K562 (cell line): ENCODE results near the gene FKBP3. TPM values are rescaled to one million over a fixed set of nuclear protein-coding genes. Genes with fewer than 3 reads are reported as not detected.

Source experiments
- ATAC-seq: fragments of 200-7000 bp; cut with Tn5 transposase; 3 replicates; pipeline ENCODE4 v1.9.1; 2020; ENCODE audit warnings: moderate library complexity
- BruUV-seq: library from RNA; stranded (reverse); fragments of 400-500 nt; replicated peaks from 2 replicates; lab custom pipeline; 2021; lab: Mats Ljungman, UMichigan
- CTCF ChIA-PET: fragments of 300-600 bp; formaldehyde crosslinking; extraction: SDS; loops from one replicate; lab custom pipeline; 2021; ENCODE audit warnings: low intra/inter-chr PET ratio; lab: Yijun Ruan, JAX
- POLR2A ChIA-PET: fragments of 300-600, 350-650 bp; sonication (Branson Sonifier 250); formaldehyde crosslinking; extraction: SDS; loops from one replicate; lab custom pipeline; 2021; ENCODE audit warnings: antibody characterized with exemption, inconsistent platforms; lab: Yijun Ruan, JAX
- DNase-seq, 4 experiments: peaks; one replicate each; pipeline versions ENCODE4 v3.0.0 to v3.0.0-alpha.2; 2011 to 2018; ENCODE audit warnings: low spot score in 3 of 4, mixed read lengths in 3 of 4; ENCODE audit errors: extremely low read depth in 1 of 4
- FAIRE-seq: peaks from 2 replicates; lab custom pipeline; 2011; peaks lifted over from hg19 to GRCh38; lab: Jason Lieb, UNC
- H2AFZ ChIP-seq: 2 replicates; pipeline ENCODE4 v1.6.0; 2011; ENCODE audit warnings: low read depth, low read length, control low read depth, inconsistent platforms
- H3K27ac ChIP-seq: fragments of 200-600 bp; 3 replicates; pipeline ENCODE4 v1.8.0; 2011; ENCODE audit warnings: low read depth, mild to moderate bottlenecking, control low read depth, inconsistent platforms, low read length, moderate library complexity, mixed read lengths; ENCODE audit errors: extremely low read depth
- H3K27me3 ChIP-seq, 2 experiments: fragments of 300-600 bp in 1 of 2; 2 replicates in 1 of 2; 3 replicates in 1 of 2; pipeline versions ENCODE4 v1.6.0 to v1.8.0; 2011; ENCODE audit warnings: inconsistent platforms in 2 of 2, low read length in 2 of 2, mild to moderate bottlenecking in 1 of 2, mixed read lengths in 1 of 2, moderate library complexity in 1 of 2; ENCODE audit not compliant: control insufficient read depth in 2 of 2, insufficient read depth in 2 of 2
- H3K36me3 ChIP-seq: fragments of 300-600 bp; 3 replicates; pipeline ENCODE4 v1.8.0; 2011; ENCODE audit warnings: mild to moderate bottlenecking, low read length, inconsistent platforms; ENCODE audit not compliant: control insufficient read depth, insufficient read depth
- H3K4me1 ChIP-seq, 2 experiments: fragments of 200-600 bp in 1 of 2; replicated peaks in 1 of 2; 2 replicates in 1 of 2; 3 replicates in 1 of 2; pipeline versions ENCODE4 v1.5.1 to v1.8.0; 2011; ENCODE audit warnings: inconsistent platforms in 2 of 2, low read length in 2 of 2, mild to moderate bottlenecking in 1 of 2, mixed read lengths in 1 of 2, moderate library complexity in 1 of 2; ENCODE audit not compliant: control insufficient read depth in 2 of 2, insufficient read depth in 2 of 2
- H3K4me2 ChIP-seq: 2 replicates; pipeline ENCODE4 v1.6.1; 2011; ENCODE audit warnings: low read length, control low read depth, inconsistent platforms, mixed read lengths; ENCODE audit not compliant: insufficient read depth
- H3K4me3 ChIP-seq: fragments of 200-600 bp; sonication (generic), shearing (Covaris generic); 2 replicates; pipeline ENCODE4 v1.5.1; 2016; ENCODE audit warnings: control low read depth, inconsistent platforms
- H3K79me2 ChIP-seq: fragments of 200-600 bp; 3 replicates; pipeline ENCODE4 v1.8.0; 2011; ENCODE audit warnings: low read length, inconsistent platforms; ENCODE audit not compliant: control insufficient read depth, insufficient read depth
- H3K9ac ChIP-seq, 2 experiments: 2 replicates each; pipeline versions ENCODE4 v1.6.0 to v1.6.1; 2011; ENCODE audit warnings: low read depth in 2 of 2, low read length in 2 of 2, control low read depth in 1 of 2, inconsistent platforms in 1 of 2, mild to moderate bottlenecking in 1 of 2, mixed read lengths in 1 of 2; ENCODE audit not compliant: insufficient read depth in 1 of 2
- H3K9me1 ChIP-seq: one replicate; pipeline ENCODE4 v1.6.0; 2011; ENCODE audit warnings: inconsistent platforms, mild to moderate bottlenecking, low read length, moderate library complexity; ENCODE audit not compliant: control insufficient read depth, insufficient read depth
- H3K9me3 ChIP-seq: replicated peaks from 2 replicates; pipeline ENCODE4 v1.5.1; 2011; ENCODE audit warnings: low read depth, low read length, inconsistent platforms; ENCODE audit not compliant: control insufficient read depth, insufficient read depth
- H4K20me1 ChIP-seq: replicated peaks from 2 replicates; pipeline ENCODE4 v1.6.1; 2011; ENCODE audit warnings: low read length, inconsistent platforms, mixed read lengths; ENCODE audit not compliant: control insufficient read depth, insufficient read depth
- HEY1 ChIP-seq: fragments of 250-450 bp; sonication (Bioruptor Pico); IDR thresholded peaks from 2 replicates; pipeline ENCODE4 v1.5.0; 2020; ENCODE audit warnings: mild to moderate bottlenecking, moderate library complexity, borderline replicate concordance
- RFX5 ChIP-seq: IDR thresholded peaks from 2 replicates; pipeline ENCODE4 v1.6.1; 2011; ENCODE audit warnings: low read depth, mild to moderate bottlenecking, improper control_type of control experiment, low read length
- WGBS: fragments of 100-300 bp; shearing (Covaris generic); methylation state at CpG from one replicate; pipeline ENCODE4 v1.1.6; 2016; ENCODE audit warnings: low coverage, mixed read lengths; ENCODE audit not compliant: insufficient coverage; ENCODE audit errors: missing lambda C conversion rate; 5-methylcytosine and 5-hydroxymethylcytosine counted together
- in situ Hi-C: fragments of 300-500 bp; cut with MboI; formaldehyde crosslinking; loops from 4 replicates; pipeline ENCODE4 v1.15.0; 2018; ENCODE audit warnings: inconsistent platforms, mixed read lengths
- intact Hi-C: fragments of 100-400 bp; cut with micrococcal nuclease; formaldehyde crosslinking; loops from 2 replicates; pipeline ENCODE4 v1.14.2; 2022
- polyA plus RNA-seq, 8 experiments: library from polyadenylated mRNA; depleted of rRNA in 4 of 8; stranded (reverse) in 5 of 8; unstranded in 3 of 8; fragments of >200 nt; fragmentation: Nextera tagmentation in 2 of 8; fragmentation: Illumina TruSeq in 1 of 8; extraction: Ambion mirVana in 2 of 8; extraction: Trizol in 1 of 8; gene quantifications; 2 replicates each; pipeline versions ENCODE4 v1.2.1 to v1.2.3, GENCODE V29; 2011 to 2014; ENCODE audit warnings: inconsistent platforms in 1 of 8, missing spikeins in 1 of 8
- total RNA-seq, 7 experiments: library from RNA; depleted of rRNA in 6 of 7; stranded (reverse); fragments of >200 nt in 6 of 7; fragmentation: Illumina TruSeq in 2 of 7; extraction: Trizol in 2 of 7; gene quantifications; 2 replicates each; pipeline versions ENCODE4 v1.2.1 to v1.2.3, GENCODE V29; 2011 to 2021; ENCODE audit warnings: low replicate concordance in 1 of 7

FKBP3 gene
- total and polyA plus RNA-seq, 9 of the 15 experiments (the other 6 are each of a cell fraction or from before 2014, with no cell fraction given) = 43.6 to 107 (median 65.2) TPM

DNA sequence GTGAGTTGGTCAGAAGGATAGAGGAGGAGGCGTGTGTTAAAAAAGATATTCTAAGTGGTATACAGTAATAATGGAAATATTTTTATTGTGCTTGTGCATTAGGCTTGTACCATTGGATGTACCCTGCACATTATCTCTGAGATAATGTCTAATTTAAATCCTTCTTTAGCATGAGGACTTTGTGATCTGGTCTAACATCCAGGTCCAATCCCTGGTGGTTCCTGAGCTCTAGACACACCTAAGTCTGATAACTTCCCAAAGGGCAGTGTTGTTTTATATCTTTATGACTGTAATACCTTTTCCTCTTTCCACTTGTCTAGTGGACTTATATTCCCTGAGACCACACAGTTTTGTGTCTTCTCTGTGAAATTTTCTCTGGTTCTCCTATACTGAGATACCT, 29.7 kb downstream of the FKBP3 start:
- ChIA-PET POLR2A (no interaction called here), CTCF (no interaction called here)
- Histone ChIP-seq H3K27me3 (no peaks in the 10 kb centered on the region), H3K27ac (no peak overlapping the region), H3K79me2 (peaks cover 3% of the 10 kb centered on the region; the same call in 1 of the 3 replicates), H3K4me2 (no peak overlapping the region), H3K9me1 (no peaks in the 10 kb centered on the region), H2AFZ (no peak overlapping the region), H4K20me1 (no peaks in the 10 kb centered on the region), H3K4me3 (no peak overlapping the region), H3K4me1 (no peaks in the 10 kb centered on the region), H3K9me3 (no peaks in the 10 kb centered on the region), H3K36me3 (peaks cover 79% of the 10 kb centered on the region; the same call in 2 of the 3 replicates), H3K9ac (no peak overlapping the region)
- no peak for ATAC-seq
- BruUV-seq = no TSS peak
- 100% methylated on average over 1 of the region's 1 CpG for WGBS
- FAIRE-seq = no peak
- intact Hi-C loops (no loop called here), in situ Hi-C loops (no loop called here)
- DNase-seq = no peak
- TF ChIP-seq HEY1 = no peak

DNA sequence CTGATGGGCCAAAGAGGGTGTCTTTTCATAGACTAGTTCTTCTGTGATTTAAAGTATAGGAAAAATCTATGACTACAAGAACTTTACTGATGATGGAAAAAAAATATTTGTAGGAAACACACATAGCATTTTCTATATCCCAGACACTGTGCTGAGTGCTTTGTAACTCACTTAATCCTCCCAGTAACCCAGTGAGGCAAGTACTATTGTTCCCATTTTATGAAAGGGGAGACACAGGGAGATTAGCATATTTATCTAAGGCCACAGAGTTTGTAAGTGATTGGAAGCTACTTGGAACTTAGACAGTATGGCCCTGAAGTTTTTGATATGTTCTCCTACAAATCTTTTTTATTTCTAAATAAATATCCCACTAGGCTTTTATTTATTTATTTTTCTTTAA, 30.5 kb downstream of the FKBP3 start:
- peaks cover 76% of the 10 kb centered on the region; the same call in 2 of the 3 replicates for H3K36me3 ChIP-seq
- no peak overlapping the region for H3K4me3 ChIP-seq
- ChIA-PET POLR2A (no interaction called here), CTCF (no interaction called here)
- H4K20me1 ChIP-seq = no peaks in the 10 kb centered on the region
- H3K4me1 ChIP-seq = no peaks in the 10 kb centered on the region
- no peak overlapping the region for H3K27ac ChIP-seq
- no peaks in the 10 kb centered on the region for H3K9me3 ChIP-seq
- H3K27me3 ChIP-seq = no peaks in the 10 kb centered on the region
- no peak for TF ChIP-seq RFX5
- no peak overlapping the region for H2AFZ ChIP-seq
- DNase-seq (no peak), ATAC-seq (no peak), FAIRE-seq (no peak)
- in situ Hi-C loops (no loop called here), intact Hi-C loops (no loop called here)
- H3K9ac ChIP-seq = no peak overlapping the region
- no TSS peak for BruUV-seq
- H3K79me2 ChIP-seq = peaks cover 3% of the 10 kb centered on the region; the same call in 1 of the 3 replicates
- H3K4me2 ChIP-seq = no peak overlapping the region
- no peaks in the 10 kb centered on the region for H3K9me1 ChIP-seq
